ENCODE data around the gene MPL. TPM values are rescaled to one million over a fixed set of nuclear protein-coding genes. Genes with fewer than 3 reads are reported as not detected.

The MPL gene
- total and polyA plus RNA-seq, 2 experiments from 2014 or later, result 0.16 TPM; not detected in 1

GRCh38 chr1:43402089-43402865 is 64.7 kb downstream of the MPL start:
- H3K9me3 ChIP-seq (ENCODE audit: low read depth), result no peaks in the 10 kb centered on the region
- WGBS (ENCODE audit: low lambda C conversion rate, missing lambda C conversion rate), result 95% methylated on average over 6 of the region's 6 CpGs
- no peak overlapping the region for H3K4me3 ChIP-seq
- H3K9me2 ChIP-seq (replicated peaks; ENCODE audit: insufficient read depth), result no peaks in the 10 kb centered on the region
- TF ChIP-seq, protein P1, sequence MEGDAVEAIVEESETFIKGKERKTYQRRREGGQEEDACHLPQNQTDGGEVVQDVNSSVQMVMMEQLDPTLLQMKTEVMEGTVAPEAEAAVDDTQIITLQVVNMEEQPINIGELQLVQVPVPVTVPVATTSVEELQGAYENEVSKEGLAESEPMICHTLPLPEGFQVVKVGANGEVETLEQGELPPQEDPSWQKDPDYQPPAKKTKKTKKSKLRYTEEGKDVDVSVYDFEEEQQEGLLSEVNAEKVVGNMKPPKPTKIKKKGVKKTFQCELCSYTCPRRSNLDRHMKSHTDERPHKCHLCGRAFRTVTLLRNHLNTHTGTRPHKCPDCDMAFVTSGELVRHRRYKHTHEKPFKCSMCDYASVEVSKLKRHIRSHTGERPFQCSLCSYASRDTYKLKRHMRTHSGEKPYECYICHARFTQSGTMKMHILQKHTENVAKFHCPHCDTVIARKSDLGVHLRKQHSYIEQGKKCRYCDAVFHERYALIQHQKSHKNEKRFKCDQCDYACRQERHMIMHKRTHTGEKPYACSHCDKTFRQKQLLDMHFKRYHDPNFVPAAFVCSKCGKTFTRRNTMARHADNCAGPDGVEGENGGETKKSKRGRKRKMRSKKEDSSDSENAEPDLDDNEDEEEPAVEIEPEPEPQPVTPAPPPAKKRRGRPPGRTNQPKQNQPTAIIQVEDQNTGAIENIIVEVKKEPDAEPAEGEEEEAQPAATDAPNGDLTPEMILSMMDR (IDR thresholded peaks at IDR 0.05; ENCODE audit: poor library complexity), result no peak
- TF ChIP-seq EZH2phosphoT487 (IDR thresholded peaks at IDR 0.05; ENCODE audit: low read depth, severe bottlenecking, unreplicated experiment) (no peak), EZH2 (IDR thresholded peaks at IDR 0.05; ENCODE audit: borderline replicate concordance) (no peak)
- H4K20me1 ChIP-seq (ENCODE audit: insufficient read depth, poor library complexity, severe bottlenecking), result no peaks in the 10 kb centered on the region
- H2AFZ ChIP-seq, result no peak overlapping the region
- no peak overlapping the region for H3K4me2 ChIP-seq
- H3K79me2 ChIP-seq, result peaks cover 23% of the 10 kb centered on the region
- H3K4me1 ChIP-seq (ENCODE audit: insufficient read depth), result no peaks in the 10 kb centered on the region
- H3K36me3 ChIP-seq (replicated peaks; ENCODE audit: insufficient read depth, low read depth), result no peaks in the 10 kb centered on the region
- DNase-seq (ENCODE audit: low spot score), result no peak
- no peak overlapping the region for H3K27ac ChIP-seq
- no peaks in the 10 kb centered on the region for H3K27me3 ChIP-seq

Small RNA genes within 50 kb of the gene (microRNA-seq; reads per million reads assigned to microRNA genes)
- 5.8 reads per million, percentile 13 among the genes with 10 or more reads in this experiment for gene MIR6734

Other genes starting within 250 kb of the MPL start
- gene EBNA1BP2, start 165.5 kb upstream of the MPL start, total RNA-seq, result 49.4 and 65.1 TPM in 2 replicates
- 73.7 and 92.1 TPM in 2 replicates for gene EBNA1BP2, start 165.5 kb upstream of the MPL start, polyA plus RNA-seq
- gene CFAP57, start 165.5 kb upstream of the MPL start, total RNA-seq, result 0.10 and 2.2 TPM in 2 replicates
- 0.46 and 0.75 TPM in 2 replicates for gene CFAP57, start 165.5 kb upstream of the MPL start, polyA plus RNA-seq
- 28.7 and 29.8 TPM in 2 replicates for gene TMEM125, start 67.8 kb upstream of the MPL start, total RNA-seq
- 43.1 and 50.3 TPM in 2 replicates for gene TMEM125, start 67.8 kb upstream of the MPL start, polyA plus RNA-seq
- 32.3 and 43.9 TPM in 2 replicates for gene C1orf210, start 52.2 kb upstream of the MPL start, total RNA-seq
- 30.5 and 47.4 TPM in 2 replicates for gene C1orf210, start 52.2 kb upstream of the MPL start, polyA plus RNA-seq
- gene TIE1, start 36.8 kb upstream of the MPL start, total RNA-seq, result 1.2 and 1.8 TPM in 2 replicates
- gene TIE1, start 36.8 kb upstream of the MPL start, polyA plus RNA-seq, result 0.33 and 1.8 TPM in 2 replicates
- 12.2 and 13.6 TPM in 2 replicates for gene CDC20, start 21.2 kb downstream of the MPL start, total RNA-seq
- gene CDC20, start 21.2 kb downstream of the MPL start, polyA plus RNA-seq, result 19.7 and 21.5 TPM in 2 replicates
- gene ELOVL1, start 30.2 kb downstream of the MPL start, total RNA-seq, result 90.8 and 92.4 TPM in 2 replicates
- 175 and 185 TPM in 2 replicates for gene ELOVL1, start 30.2 kb downstream of the MPL start, polyA plus RNA-seq
- 58.6 and 60.6 TPM in 2 replicates for gene MED8, start 52.0 kb downstream of the MPL start, total RNA-seq
- gene MED8, start 52.0 kb downstream of the MPL start, polyA plus RNA-seq, result 68.3 and 70.4 TPM in 2 replicates
- 13.7 and 18.8 TPM in 2 replicates for gene SZT2, start 52.1 kb downstream of the MPL start, total RNA-seq
- 13.8 and 14.8 TPM in 2 replicates for gene SZT2, start 52.1 kb downstream of the MPL start, polyA plus RNA-seq
- 25.9 and 37.5 TPM in 2 replicates for gene HYI, start 116.1 kb downstream of the MPL start, total RNA-seq
- gene HYI, start 116.1 kb downstream of the MPL start, polyA plus RNA-seq, result 30.7 and 31.4 TPM in 2 replicates
- gene PTPRF, start 193.1 kb downstream of the MPL start, total RNA-seq, result 75.7 and 115 TPM in 2 replicates
- 84.6 and 96.0 TPM in 2 replicates for gene PTPRF, start 193.1 kb downstream of the MPL start, polyA plus RNA-seq

Measured in hepatocyte (in vitro differentiated cells).